Body of pancreas (tissue), 4 donors: Measurements from ENCODE around the gene RGPD8. TPM values are rescaled to one million over a fixed set of nuclear protein-coding genes. Genes with fewer than 3 reads are reported as not detected.
A peak's percentile ranks its signal among the peaks of the same experiment; 100 is the strongest.
"Not testable (repeated sequence)": the region's sequence is repeated elsewhere in the genome, so short reads cannot be mapped to it uniquely, and the experiment has no call there.

Experiments
- ATAC-seq: fragments of 150-250 bp; one replicate; pipeline ENCODE4 v1.9.1; 2016
- DNase-seq, 4 donors: peaks; one replicate each; pipeline ENCODE4 v3.0.0-alpha.2; 2019
- H3K27ac ChIP-seq, 4 donors: fragments of 200-600 bp; sonication (generic); 1 replicate in 3 of 4; 2 replicates in 1 of 4; pipeline versions ENCODE4 v1.5.1 to v1.6.1; 2016 to 2019; ENCODE audit warnings: mild to moderate bottlenecking in 1 of 4, mixed read lengths in 1 of 4, moderate library complexity in 1 of 4
- H3K27me3 ChIP-seq, 2 donors: fragments of 200-600 bp; sonication (generic); one replicate each; pipeline ENCODE4 v1.6.0; 2016; ENCODE audit warnings: mild to moderate bottlenecking in 1 of 2
- H3K36me3 ChIP-seq, 2 donors: fragments of 200-600 bp; sonication (generic); replicated peaks in 1 of 2; 2 replicates each; pipeline ENCODE4 v1.5.1; 2016; ENCODE audit warnings: low read depth in 2 of 2; ENCODE audit not compliant: insufficient read depth in 1 of 2
- H3K4me1 ChIP-seq: fragments of 200-600 bp; sonication (generic); one replicate; pipeline ENCODE4 v1.6.0; 2016
- H3K4me3 ChIP-seq, 2 donors: fragments of 200-600 bp; sonication (generic); 1 replicate in 1 of 2; 2 replicates in 1 of 2; pipeline ENCODE4 v1.5.1; 2016 to 2019
- H3K9me3 ChIP-seq, 3 donors: fragments of 200-600 bp; sonication (generic); 1 replicate in 2 of 3; 2 replicates in 1 of 3; pipeline ENCODE4 v1.5.1; 2016
- POLR2A ChIP-seq, 3 donors: fragments of 450-650 bp; IDR thresholded peaks; one replicate each; pipeline ENCODE4 v1.6.1; 2016; ENCODE audit warnings: antibody characterized with exemption in 3 of 3, mild to moderate bottlenecking in 2 of 3
- WGBS, 2 donors: methylation state at CpG; one replicate each; pipeline ENCODE4 v1.1.5; 2017; 5-methylcytosine and 5-hydroxymethylcytosine counted together
- intact Hi-C: fragments of 100-400 bp; cut with DNase I; formaldehyde crosslinking; loops from one replicate; pipeline ENCODE4 v1.15.1; 2023
- total RNA-seq, 2 donors: library from RNA; depleted of rRNA; stranded (reverse); fragments of >200 nt; gene quantifications; one replicate each; pipeline ENCODE4 v1.1.0, GENCODE V29; 2016
- TF ChIP-seq, protein P1 (sequence below), 7 experiments: fragments of 450-650 bp in 4 of 7; fragments of 200-600 bp in 3 of 7; sonication (generic) in 3 of 7; IDR thresholded peaks; one replicate each; pipeline ENCODE4 v1.5.1; 2016 to 2019; ENCODE audit warnings: antibody characterized with exemption in 7 of 7

The RGPD8 gene
- total RNA-seq, 2 donors from 2014 or later = 19.7 to 22.7 TPM

DNA sequence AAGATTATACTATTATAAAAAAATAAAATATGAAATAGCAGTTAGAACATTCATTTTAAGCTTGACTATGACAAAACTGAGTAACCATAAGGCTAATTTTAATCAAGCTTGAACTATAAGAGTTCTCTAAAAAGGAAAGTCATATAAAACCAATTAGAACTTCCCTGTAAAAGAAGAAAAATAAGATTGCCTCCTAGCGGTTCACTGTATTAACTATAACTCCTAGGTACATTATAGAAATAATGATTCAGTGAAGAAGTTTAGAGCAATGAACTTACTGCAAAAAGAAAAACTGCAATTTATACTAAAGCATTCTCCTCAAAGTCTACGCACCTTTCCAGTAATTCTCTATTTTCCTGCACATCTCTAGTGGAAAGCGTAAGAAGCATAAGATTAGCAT is 16.6 kb downstream of the RGPD8 start:
- H3K27ac ChIP-seq, intact Hi-C loops, H3K27me3 ChIP-seq, ATAC-seq, H3K9me3 ChIP-seq, H3K36me3 ChIP-seq, H3K4me3 ChIP-seq, H3K4me1 ChIP-seq, DNase-seq: not testable (repeated sequence)
- TF ChIP-seq, protein P1, sequence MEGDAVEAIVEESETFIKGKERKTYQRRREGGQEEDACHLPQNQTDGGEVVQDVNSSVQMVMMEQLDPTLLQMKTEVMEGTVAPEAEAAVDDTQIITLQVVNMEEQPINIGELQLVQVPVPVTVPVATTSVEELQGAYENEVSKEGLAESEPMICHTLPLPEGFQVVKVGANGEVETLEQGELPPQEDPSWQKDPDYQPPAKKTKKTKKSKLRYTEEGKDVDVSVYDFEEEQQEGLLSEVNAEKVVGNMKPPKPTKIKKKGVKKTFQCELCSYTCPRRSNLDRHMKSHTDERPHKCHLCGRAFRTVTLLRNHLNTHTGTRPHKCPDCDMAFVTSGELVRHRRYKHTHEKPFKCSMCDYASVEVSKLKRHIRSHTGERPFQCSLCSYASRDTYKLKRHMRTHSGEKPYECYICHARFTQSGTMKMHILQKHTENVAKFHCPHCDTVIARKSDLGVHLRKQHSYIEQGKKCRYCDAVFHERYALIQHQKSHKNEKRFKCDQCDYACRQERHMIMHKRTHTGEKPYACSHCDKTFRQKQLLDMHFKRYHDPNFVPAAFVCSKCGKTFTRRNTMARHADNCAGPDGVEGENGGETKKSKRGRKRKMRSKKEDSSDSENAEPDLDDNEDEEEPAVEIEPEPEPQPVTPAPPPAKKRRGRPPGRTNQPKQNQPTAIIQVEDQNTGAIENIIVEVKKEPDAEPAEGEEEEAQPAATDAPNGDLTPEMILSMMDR (IDR thresholded peaks at IDR 0.05) = peak in 2 of 7 experiments; percentile 12 to 28
- WGBS, 2 donors = 57 to 63% methylated on average over 3 of the region's 3 CpGs

DNA sequence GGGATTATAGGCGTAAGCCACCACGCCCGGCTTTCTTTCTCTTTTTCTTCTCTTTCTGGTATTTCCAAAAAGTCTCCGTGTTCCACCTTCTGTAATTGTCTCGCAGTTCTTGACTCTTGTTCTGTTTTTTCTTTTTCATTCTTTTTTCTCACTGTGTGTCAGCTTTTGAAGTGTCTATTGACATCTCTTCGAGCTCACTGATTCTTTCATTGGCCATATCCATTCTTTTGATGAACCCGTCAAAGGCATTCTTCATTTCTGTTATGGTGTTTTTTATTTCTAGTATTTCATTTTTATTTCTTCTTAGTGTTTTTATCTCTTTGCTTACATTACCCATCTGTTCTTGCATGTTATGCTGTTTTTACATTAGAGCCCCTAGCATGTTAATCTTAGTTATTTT is 73.4 kb downstream of the RGPD8 start:
- H3K9me3 ChIP-seq, H3K27me3 ChIP-seq, H3K27ac ChIP-seq, intact Hi-C loops, H3K36me3 ChIP-seq, H3K4me3 ChIP-seq, DNase-seq, ATAC-seq, H3K4me1 ChIP-seq: not testable (repeated sequence)
- 93 to 97% methylated on average over 7 of the region's 7 CpGs for WGBS, 2 donors

DNA sequence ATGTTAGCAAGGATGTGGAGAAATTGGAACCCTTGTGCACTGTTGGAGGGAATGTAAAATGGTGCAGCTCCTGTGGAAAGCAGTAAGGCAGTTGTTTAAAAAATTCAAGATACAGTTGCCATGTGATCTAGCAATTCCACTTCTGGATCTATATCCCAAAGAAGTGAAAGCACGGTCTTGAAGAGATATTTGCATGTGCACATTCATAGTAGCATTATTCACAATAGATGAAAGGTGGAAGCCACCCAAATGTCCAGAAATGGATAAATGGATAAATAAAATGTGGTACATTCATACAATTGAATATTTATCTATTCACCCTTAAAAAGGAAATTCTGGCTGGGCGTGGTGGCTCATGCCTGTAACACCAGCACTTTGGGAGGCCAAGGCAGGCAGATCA is 79.1 kb downstream of the RGPD8 start:
- H3K27ac ChIP-seq, H3K4me1 ChIP-seq, H3K27me3 ChIP-seq, H3K9me3 ChIP-seq, DNase-seq, ATAC-seq, H3K4me3 ChIP-seq, intact Hi-C loops, H3K36me3 ChIP-seq: not testable (repeated sequence)
- 89 to 90% methylated on average over 2 of the region's 2 CpGs for WGBS, 2 donors

DNA sequence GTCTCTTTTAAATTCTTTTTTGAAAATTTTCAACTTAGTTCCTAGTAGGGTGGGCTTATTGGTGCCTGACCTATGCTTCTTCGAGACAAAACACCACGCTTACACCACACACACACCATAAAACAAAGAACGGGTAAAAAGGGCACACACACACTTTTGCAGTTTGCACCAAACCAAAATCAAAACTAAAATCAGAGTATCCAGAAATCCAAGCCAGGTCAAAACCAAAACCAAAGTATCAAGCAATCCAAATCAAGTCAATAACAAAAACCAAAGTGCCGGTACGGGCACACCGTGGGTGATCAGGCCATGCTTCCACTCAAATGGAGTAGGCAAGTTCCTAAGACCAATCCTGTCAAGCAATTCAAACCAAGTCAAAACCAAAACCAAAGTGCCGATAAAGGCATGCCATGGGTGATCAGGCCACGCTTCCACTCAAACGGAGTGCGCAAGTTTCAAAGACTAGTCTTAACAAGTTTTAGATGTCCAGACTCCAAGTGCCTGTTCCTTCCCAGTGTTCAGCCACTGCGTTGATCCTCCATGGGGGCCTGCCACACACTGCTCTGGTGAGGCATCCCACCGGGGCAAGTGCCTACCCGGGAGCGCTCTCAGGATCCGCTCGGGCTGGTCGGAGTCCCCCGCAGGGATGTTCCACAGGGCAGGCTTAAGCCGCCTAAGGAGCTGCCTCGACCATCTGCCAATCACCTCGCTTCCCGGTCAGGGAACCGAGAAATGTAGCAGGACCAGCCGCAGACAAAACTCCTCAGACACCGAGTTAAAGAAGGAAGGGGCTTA is 80.4 kb downstream of the RGPD8 start:
- H3K27ac ChIP-seq, DNase-seq, H3K36me3 ChIP-seq, H3K4me1 ChIP-seq, H3K4me3 ChIP-seq, H3K27me3 ChIP-seq, intact Hi-C loops, H3K9me3 ChIP-seq, ATAC-seq: not testable (repeated sequence)
- WGBS, 2 donors = 93 to 97% methylated on average over 6 to 18 of the region's 25 CpGs

DNA sequence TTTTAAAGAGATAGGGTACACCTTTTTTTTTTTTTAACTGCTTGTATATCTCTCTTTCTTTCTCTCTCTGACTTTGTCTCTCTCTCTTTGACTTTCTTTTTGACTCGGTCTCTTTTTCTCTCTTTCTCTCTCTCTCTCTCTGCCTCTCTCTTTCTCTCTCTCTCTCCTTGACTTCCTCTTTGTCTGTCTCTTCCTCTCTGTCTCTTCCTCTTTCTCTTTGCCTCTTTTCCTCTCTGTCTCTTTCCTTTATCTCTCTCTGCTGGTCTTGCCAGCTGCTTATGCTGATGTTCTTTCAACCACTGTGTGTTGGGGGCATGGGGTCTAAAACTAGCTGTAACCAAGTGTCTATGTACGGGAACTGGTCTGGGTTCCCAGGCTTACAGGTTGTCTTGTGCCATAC is 81.2 kb downstream of the RGPD8 start:
- DNase-seq, H3K9me3 ChIP-seq, intact Hi-C loops, H3K36me3 ChIP-seq, H3K27ac ChIP-seq, ATAC-seq, H3K27me3 ChIP-seq, H3K4me1 ChIP-seq, H3K4me3 ChIP-seq: not testable (repeated sequence)
- WGBS, 2 donors = 78 to 84% methylated on average over 2 of the region's 2 CpGs

DNA sequence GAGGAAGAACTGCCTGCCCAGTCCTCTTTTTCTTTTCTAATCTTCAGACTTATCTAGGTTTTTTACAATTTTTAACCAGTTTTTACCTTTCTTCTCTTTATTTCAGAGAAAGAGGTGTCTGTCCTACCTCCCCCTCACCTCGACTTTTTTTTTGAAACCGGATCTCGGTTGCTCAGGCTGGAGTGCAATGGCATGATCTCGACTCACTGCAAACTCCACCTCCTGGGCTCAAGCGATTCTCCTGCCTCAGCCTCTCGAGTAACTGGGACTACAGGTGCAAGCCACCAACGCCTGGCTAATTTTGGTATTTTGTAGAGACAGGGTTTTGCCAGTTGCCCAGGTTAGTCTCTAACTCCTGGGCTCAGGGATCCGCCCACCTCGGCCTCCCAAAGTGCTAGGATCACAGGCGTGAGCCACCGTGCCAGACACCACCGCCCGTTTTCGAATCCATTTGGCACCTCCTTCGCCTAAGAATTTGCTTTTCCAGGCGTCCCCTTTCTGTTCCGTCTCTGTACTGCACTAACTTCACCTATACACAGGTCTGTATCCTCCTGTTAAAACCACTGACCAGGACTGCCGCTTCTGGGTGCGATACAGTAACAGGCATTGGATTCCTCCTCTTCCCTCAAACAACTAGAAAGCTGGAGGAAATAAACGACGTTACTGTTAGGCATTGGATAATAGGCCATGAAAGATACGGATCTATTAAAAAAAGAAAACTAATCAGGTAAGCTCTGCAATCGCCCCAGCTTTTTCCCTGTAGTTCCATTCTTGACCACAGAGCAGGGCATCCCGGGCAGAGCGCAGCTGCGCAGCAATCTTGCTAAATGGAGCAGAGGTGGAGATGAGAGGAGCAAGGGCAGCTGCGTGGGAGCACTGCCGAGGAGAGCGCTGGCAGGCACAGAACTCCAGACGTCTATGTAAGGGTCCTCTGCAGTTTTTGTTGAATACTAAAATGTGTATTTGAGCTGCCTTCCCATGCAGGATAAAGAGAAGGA is 88.1 kb downstream of the RGPD8 start:
- Histone ChIP-seq H3K9me3 (no peaks in the 10 kb centered on the region), H3K36me3 (no peaks in the 10 kb centered on the region), H3K27me3 (no peaks in the 10 kb centered on the region), H3K4me1 (no peaks in the 10 kb centered on the region), H3K4me3 (no peak overlapping the region), H3K27ac (no peak overlapping the region)
- WGBS, 2 donors = 87% methylated on average over 30 of the region's 30 CpGs
- no peak for ATAC-seq
- DNase-seq = no peak
- intact Hi-C loops = no loop called here
- no peak for TF ChIP-seq POLR2A (IDR thresholded peaks at IDR 0.05)
- TF ChIP-seq, protein P1 (IDR thresholded peaks at IDR 0.05) = no peak
